Measurements from ENCODE around the gene CGB2. TPM values are rescaled to one million over a fixed set of nuclear protein-coding genes. Genes with fewer than 3 reads are reported as not detected.
A peak's percentile ranks its signal among the peaks of the same experiment; 100 is the strongest.
"Not testable (repeated sequence)": the region's sequence is repeated elsewhere in the genome, so short reads cannot be mapped to it uniquely, and the experiment has no call there.

Gene CGB2
- total RNA-seq, 1 experiment from 2014 or later: not detected

GRCh38 chr19:49056101-49056901, 24.6 kb downstream of the CGB2 start:
- H3K27me3 Mint-ChIP-seq (ENCODE audit: insufficient read depth, unreplicated experiment): peaks cover 9% of the 10 kb centered on the region
- H3K27me3 ChIP-seq (replicated peaks; ENCODE audit: control insufficient read depth, insufficient read depth, low read length): no peaks in the 10 kb centered on the region
- no peaks in the 10 kb centered on the region for H3K9me3 ChIP-seq
- peak overlapping the region; percentile 73 for H3K4me3 Mint-ChIP-seq (ENCODE audit: unreplicated experiment)
- intact Hi-C loops (cut with micrococcal nuclease; ENCODE audit: unreplicated experiment): loop anchor here (2.0 kb wide), 1 partner anchor 64 kb away; the partner anchor contains the start of genes GYS1 and RUVBL2
- peaks cover 6% of the 10 kb centered on the region for H3K36me3 Mint-ChIP-seq (ENCODE audit: insufficient read depth, unreplicated experiment)
- peak overlapping the region; percentile 51 for H3K4me3 ChIP-seq (ENCODE audit: low read depth, low read length)
- TF ChIP-seq CTCF (IDR thresholded peaks at IDR 0.05; ENCODE audit: insufficient read depth in 1 of 2, low read depth in 1 of 2, low read length in 1 of 2, severe bottlenecking in 1 of 2, unreplicated experiment in 1 of 2): peak; percentile 42 to 58
- no peaks in the 10 kb centered on the region for H3K9me3 Mint-ChIP-seq (ENCODE audit: unreplicated experiment)
- H3K4me1 ChIP-seq: no peaks in the 10 kb centered on the region
- peak; percentile 70 to 83 for DNase-seq
- ChIA-PET CTCF (interaction anchor here (0.6 to 2.8 kb wide), 13 partner anchors 9 to 467 kb away, joined by 3 to 16 read pairs (median 4); partner anchors contain the start of genes GYS1, NTF4 and RUVBL2), POLR2A (interaction anchor here (0.5 to 0.6 kb wide), 2 partner anchors 9 to 445 kb away, joined by 3 read pairs; partner anchors contain the start of gene NTF4)
- peaks cover 8% of the 10 kb centered on the region for H3K4me1 Mint-ChIP-seq (ENCODE audit: low read depth, unreplicated experiment)
- no TSS peak for BruUV-seq (replicated peaks)
- H3K27ac Mint-ChIP-seq (ENCODE audit: unreplicated experiment): no peak overlapping the region
- H3K36me3 ChIP-seq (ENCODE audit: control insufficient read depth, insufficient read depth, low read length): no peaks in the 10 kb centered on the region

- DNase-seq: peak in 1 of 2 experiments; percentile 11
- not testable (repeated sequence) for H3K36me3 Mint-ChIP-seq (ENCODE audit: insufficient read depth, unreplicated experiment); H3K9me3 ChIP-seq; BruUV-seq (replicated peaks); H3K4me1 Mint-ChIP-seq (ENCODE audit: low read depth, unreplicated experiment); H3K9me3 Mint-ChIP-seq (ENCODE audit: unreplicated experiment); H3K27me3 Mint-ChIP-seq (ENCODE audit: insufficient read depth, unreplicated experiment); H3K27me3 ChIP-seq (replicated peaks; ENCODE audit: control insufficient read depth, insufficient read depth, low read length); H3K36me3 ChIP-seq (ENCODE audit: control insufficient read depth, insufficient read depth, low read length); H3K4me1 ChIP-seq
- POLR2A ChIA-PET: interaction anchor here (0.6 kb wide), 1 partner anchor 64 kb away, joined by 9 read pairs; the partner anchor contains the start of gene GYS1
- intact Hi-C loops (cut with micrococcal nuclease; ENCODE audit: unreplicated experiment): loop anchor here (2.0 kb wide), 1 partner anchor 64 kb away; the partner anchor contains the start of genes GYS1 and RUVBL2
- CTCF ChIA-PET: interaction anchor here (0.6 to 2.8 kb wide), 14 partner anchors 8 to 468 kb away, joined by 3 to 16 read pairs (median 5); partner anchors contain the start of genes GYS1, LIN7B, NTF4 and RUVBL2
- H3K4me3 ChIP-seq (ENCODE audit: low read depth, low read length): peak overlapping the region; percentile 51
- Mint-ChIP-seq H3K4me3 (ENCODE audit: unreplicated experiment) (peak overlapping the region; percentile 73), H3K27ac (ENCODE audit: unreplicated experiment) (peak overlapping the region; percentile 3)
Measured at GRCh38 chr19:49056902-49057596, 25.4 kb downstream of the CGB2 start.

GRCh38 chr19:49057636-49058234, 26.0 kb downstream of the CGB2 start, which contains the start of gene CGB7:
TSS of gene CGB7 (minus strand) at chr19:49057749. CDS start at chr19:49055375, 2,374 bp downstream.
- peak within 1 kb of the TSS; percentile 51 for H3K4me3 ChIP-seq (ENCODE audit: low read depth, low read length)
- H3K9me3 ChIP-seq: no peaks in the 10 kb centered on the region
- no TSS peak for BruUV-seq (replicated peaks)
- Mint-ChIP-seq H3K4me3 (ENCODE audit: unreplicated experiment) (peak within 1 kb of the TSS; percentile 73), H3K27me3 (ENCODE audit: insufficient read depth, unreplicated experiment) (peaks cover 9% of the 10 kb centered on the region), H3K36me3 (ENCODE audit: insufficient read depth, unreplicated experiment) (peaks cover 6% of the 10 kb centered on the region), H3K27ac (ENCODE audit: unreplicated experiment) (peak within 1 kb of the TSS; percentile 54), H3K9me3 (ENCODE audit: unreplicated experiment) (no peaks in the 10 kb centered on the region), H3K4me1 (ENCODE audit: low read depth, unreplicated experiment) (peaks cover 8% of the 10 kb centered on the region)
- H3K27me3 ChIP-seq (replicated peaks; ENCODE audit: control insufficient read depth, insufficient read depth, low read length): no peaks in the 10 kb centered on the region
- intact Hi-C loops (cut with micrococcal nuclease; ENCODE audit: unreplicated experiment): loop anchor here (2.0 kb wide), 1 partner anchor 65 kb away; the partner anchor contains the start of genes GYS1 and RUVBL2
- no peaks in the 10 kb centered on the region for H3K36me3 ChIP-seq (ENCODE audit: control insufficient read depth, insufficient read depth, low read length)
- CTCF ChIA-PET: interaction anchor here (1.0 to 2.8 kb wide), 7 partner anchors 10 to 141 kb away, joined by 3 to 7 read pairs (median 5); partner anchors contain the start of genes GYS1, LIN7B and RUVBL2
- H3K4me1 ChIP-seq: no peaks in the 10 kb centered on the region
- POLR2A ChIA-PET: interaction anchor here (0.6 kb wide), 2 partner anchors 65 to 439 kb away, joined by 8 to 9 read pairs; partner anchors contain the start of genes GYS1 and RPL18
- peak; percentile 85 to 87 for DNase-seq
- TF ChIP-seq CTCF (IDR thresholded peaks at IDR 0.05; ENCODE audit: insufficient read depth in 1 of 2, low read depth in 1 of 2, low read length in 1 of 2, severe bottlenecking in 1 of 2, unreplicated experiment in 1 of 2): no peak

All from Caco-2 (cell line).